DMS 273 (cell line): Measurements from ENCODE around the gene DNALI1.
A peak's percentile ranks its signal among the peaks of the same experiment; 100 is the strongest.
"Not testable (repeated sequence)": the region's sequence is repeated elsewhere in the genome, so short reads cannot be mapped to it uniquely, and the experiment has no call there.

Experiments
- DNase-seq: peaks from one replicate; lab custom pipeline; 2025; ENCODE audit not compliant: unreplicated experiment; lab: John Stamatoyannopoulos, UW

DNALI1 gene

DNA sequence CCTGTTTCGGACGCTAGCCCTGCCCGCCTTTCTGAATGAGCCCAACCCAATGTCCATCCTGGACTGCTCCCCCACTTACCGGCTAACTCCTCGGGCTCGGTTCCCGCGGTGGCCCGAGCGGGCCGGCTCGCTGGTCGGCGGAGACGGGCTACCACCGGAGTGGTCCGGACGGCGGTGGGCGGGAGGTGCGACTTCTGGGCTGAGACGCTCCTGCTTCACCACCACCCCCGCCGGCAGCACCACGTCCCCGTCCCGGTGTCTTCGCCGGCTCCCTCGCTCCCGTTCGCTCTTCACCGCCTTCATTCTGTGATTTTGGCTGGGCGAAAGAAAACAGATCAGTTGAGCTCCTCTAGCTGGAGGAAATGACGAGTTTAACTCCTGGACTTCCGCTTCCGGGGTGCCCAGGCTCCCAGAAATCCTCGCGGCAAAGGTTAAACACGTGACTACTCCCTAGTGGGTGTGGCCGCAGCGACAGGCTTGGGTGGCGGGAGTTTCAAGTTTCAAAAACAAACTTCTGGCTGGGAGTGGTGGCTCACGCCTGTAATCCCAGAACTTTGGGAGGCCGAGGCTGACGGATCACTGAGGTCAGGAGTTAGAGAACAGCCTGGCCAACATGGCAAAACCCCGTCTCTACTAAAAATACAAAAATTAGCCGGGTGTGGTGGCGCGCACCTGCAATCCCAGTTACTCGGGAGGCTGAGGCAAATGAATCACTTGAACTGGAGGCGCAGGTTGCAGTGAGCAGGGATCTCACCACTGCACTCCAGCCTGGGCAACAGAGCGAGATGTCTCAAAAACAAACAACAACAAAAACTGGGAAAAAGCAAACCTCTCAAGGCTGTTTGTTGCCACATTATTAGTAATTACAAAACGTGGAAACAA lies 2.6 kb upstream of the DNALI1 start, which contains the start of gene SNIP1:
Gene SNIP1, minus strand, starts transcription at position 367 of the 882 bp plus-strand sequence. Its CDS starts 64 bp downstream, at position 303.
- peak; percentile 96 for DNase-seq

DNA sequence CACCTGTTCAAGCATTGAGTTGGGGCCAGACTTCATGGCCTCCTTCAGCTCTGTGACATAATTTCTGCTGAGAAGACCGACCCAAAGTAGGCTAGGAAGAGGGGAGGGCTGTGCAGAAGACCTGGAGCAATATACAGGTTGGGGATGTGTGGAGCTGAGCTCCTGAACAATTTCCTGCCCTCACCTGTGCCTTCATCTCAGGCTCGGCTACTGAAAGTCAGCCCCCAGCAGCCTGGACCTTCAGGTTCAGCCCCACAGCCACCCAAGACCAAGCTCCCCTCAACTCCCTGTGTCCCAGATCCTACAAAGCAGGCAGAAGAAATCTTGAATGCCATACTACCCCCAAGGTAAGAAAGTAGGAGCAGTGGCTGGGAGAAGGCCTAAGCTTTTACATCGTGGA lies 662 bp downstream of the DNALI1 start:
- no peak for DNase-seq

DNA sequence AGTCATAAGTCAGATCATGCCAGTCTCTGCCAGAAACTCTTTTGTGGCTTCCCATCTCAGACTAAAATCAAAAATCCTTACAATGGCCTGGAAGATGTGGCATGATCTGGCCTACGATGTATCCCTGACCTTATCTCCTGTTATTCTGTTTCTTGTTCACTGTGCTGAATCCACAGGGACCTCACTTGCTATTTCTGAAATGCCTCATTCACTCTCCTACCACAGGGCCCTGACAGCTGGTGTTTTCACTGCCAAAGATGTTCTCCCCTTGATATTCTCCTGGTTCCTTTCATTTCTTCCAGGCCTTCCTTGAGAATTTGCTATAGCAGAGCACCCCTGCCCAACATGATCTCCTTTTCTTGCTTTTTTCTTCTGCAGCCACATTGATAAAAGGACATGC lies 1.7 kb downstream of the DNALI1 start:
- DNase-seq, result peak; percentile 35

GRCh38 chr1:37559080-37559479 lies 2.3 kb downstream of the DNALI1 start:
- DNase-seq, result no peak

DNA sequence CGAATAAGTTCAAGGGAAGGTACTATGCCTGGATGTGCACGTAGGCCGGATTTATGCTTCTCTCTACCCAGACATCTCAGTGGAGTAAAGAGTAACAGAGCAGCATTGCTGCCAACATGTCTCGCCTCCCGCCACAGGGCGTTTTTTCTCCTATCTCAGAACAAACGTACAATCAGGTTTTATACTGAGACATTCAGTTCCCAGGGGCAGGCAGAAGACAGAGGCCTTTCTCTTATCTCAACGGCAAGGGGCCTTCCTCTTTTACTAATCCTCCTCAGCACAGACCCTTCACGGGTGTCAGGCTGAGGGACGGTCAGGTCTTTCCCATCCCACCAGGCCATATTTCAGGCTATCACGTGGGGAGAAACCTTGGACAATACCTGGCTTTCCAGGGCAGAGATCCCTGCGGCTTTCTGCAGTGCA lies 3.2 kb downstream of the DNALI1 start:
- DNase-seq, result not testable (repeated sequence)

DNA sequence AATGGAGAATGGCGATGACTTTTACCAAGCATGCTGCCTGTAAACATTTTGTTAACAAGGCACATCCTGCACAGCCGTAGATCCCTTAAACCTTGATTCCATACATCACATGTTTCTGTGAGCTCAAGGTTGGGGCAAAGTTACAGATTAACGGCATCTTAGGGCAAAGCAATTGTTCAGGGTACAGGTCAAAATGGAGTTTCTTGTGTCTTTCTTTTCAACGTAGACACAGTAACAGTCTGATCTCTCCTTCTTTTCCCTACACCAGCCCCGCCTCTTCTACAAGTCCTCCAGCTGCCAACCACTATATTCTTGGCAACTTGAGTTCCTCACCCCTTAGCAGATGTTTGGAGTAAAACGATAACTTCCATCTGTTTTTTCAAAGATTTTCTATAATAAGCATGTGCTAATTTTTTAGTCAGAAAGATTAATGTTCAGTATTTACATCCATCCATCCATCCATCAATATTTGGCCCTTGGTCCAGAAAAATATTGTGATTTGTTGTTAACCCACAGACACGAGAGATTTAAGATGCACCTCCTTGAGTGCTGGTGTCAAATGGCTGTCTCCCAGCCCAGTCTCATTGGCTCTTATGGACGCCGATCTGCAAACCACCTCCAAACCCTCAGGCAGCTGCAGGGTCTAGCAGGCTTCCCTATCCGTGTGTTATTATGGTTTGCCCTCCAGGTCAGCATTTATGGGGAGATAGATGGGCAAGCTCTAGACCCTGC lies 3.8 kb downstream of the DNALI1 start:
- DNase-seq, result peak; percentile 89

- DNase-seq, result peak; percentile 29
Measured at GRCh38 chr1:37561133-37562132, 4.7 kb downstream of the DNALI1 start.

GRCh38 chr1:37562984-37563383 lies 6.2 kb downstream of the DNALI1 start:
- DNase-seq, result no peak

- DNase-seq, result no peak
Measured at GRCh38 chr1:37564892-37565291, 8.2 kb downstream of the DNALI1 start.

DNA sequence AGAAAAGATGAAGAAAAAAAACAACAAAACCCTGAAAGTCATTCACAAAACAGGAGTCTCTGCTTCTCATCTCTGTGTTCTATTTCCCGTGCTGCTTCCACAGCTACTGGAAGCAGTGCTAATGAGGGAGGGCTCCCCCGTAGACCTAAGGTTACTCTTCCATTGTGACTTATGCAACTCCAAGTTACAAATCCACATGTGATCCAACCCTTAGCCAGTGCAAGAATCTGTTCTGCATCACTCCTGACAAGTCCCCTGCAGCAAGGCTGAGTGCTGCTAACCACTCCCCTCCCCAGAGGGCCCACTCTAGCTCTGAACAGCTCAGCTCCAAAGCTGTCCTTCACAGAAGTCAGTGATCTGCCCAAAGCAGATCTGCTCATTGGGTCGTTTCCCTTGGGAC lies 10.3 kb downstream of the DNALI1 start:
- DNase-seq, result no peak

DNA sequence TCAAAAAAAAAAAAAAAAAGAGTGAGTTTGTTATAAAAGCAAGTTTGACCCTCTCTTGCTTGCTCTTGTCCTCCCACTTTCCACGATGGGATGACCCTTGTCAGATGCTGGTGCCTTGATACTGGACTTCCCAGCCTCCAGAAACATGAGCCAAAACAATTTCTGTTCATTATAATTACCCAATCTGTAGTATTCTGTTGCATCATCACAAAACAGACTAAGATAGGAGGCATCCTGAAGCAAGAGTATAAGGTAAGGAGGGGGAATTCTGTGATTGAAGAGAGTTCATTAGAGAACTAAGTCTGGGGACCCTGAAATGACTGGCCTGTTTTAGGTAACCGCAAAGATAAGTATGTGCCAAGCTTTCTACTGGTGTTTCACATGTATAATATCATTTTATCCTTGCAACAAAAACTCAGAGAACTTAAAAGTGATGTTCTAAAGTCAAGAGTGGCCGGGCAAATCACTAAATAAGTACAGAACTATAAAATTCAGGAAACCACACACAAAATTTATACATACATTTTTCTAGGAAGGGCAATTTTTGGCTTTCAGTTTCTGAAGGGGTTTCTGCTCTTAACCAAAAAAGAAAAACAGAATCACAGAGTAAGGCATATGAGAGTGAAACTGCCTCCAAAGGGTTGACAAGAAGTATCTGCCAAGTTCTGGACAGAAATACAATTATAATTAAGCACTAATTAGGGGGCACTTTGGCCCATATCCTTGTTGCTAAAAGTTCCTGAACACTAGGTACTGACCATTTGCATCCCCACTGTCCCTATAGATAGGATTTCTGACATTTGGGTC lies 14.0 kb downstream of the DNALI1 start:
- DNase-seq, result no peak

GRCh38 chr1:37574834-37575480 lies 18.2 kb downstream of the DNALI1 start:
- no peak for DNase-seq

DNA sequence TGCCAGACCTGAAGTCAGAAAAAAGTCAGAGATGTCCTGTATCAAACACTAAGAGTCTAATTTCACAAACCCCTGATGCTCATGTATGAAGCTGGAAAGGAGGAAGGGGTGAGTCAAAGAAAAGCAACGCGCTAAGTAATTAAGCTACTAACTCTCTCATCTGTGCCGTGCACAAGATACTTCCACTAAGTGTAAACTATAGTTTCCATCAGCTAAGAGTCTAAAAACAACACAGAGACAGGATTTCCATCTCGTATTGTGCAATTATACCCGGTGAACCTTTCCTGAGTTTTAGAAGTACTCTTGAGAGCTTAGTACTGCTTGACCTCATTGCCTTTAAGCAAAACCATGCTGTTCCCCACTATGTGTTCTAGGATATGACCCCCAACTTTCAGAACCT lies 19.0 kb downstream of the DNALI1 start:
- no peak for DNase-seq

GRCh38 chr1:37584544-37584943 lies 27.8 kb downstream of the DNALI1 start:
- not testable (repeated sequence) for DNase-seq

DNA sequence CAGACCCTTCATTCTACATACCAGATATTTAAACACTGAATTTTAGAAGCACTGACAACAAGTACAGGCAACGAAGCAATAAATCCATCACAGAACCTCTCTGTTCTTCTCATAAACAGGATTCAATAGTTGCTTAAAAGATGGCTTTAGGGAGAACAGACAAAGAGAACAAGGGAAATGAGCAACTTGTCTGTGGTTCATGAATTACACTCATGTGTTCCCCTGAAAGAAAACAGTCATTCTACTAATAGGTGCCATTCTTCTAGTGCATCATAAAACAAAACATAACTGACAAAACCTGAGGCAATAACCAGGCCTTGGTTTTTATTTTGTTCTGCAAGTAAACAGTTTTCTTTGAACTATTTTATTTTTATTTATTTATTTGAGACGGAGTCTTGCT lies 32.2 kb downstream of the DNALI1 start:
- no peak for DNase-seq

DNA sequence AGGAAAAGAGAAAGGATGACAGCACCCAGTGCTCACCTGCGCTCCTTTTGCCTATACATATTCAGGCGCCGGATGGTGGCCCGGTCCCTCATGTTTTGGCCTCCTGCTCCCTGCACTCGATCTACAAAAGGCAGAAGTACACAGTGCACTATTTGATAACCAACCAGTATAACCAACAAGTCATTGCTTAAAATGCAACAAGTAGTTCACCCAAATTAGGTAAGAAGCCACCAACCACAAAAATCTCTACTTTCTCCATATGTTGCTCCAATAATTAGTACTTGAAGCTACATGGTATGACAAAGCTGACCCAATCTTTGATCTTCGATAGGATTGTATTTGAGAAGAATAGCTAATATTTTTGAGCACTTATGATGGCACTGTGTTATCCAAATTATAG lies 37.0 kb downstream of the DNALI1 start:
- DNase-seq, result no peak

- peak; percentile 99 for DNase-seq
Measured at GRCh38 chr1:37595440-37596181, 38.9 kb downstream of the DNALI1 start, which contains the start of gene GNL2. GNL2 (minus strand) TSS chr1:37595937; CDS start chr1:37595822, 115 bp downstream.

DNA sequence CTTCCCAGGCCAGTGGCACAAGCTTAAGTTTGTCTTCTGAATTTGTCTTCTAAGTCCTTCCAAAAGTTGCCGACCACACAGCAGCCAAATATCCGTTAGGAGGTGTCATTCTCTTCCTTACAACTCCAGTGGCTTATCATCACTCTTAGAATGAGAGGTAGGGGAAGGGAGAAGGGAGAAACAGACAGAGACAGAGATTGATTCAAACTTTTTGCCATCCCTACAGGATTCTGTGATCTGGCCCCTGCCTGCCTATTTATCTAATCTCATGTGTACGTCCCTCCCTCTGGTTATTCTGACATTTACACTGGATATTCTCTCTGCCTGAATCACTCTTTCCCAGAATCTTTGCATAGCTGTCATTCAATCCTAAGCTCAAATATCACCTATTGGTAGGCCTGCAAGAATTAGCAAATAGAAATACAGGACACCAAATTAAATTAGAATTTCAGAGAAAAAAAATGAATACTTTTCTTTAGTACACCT lies 39.5 kb downstream of the DNALI1 start:
- no peak for DNase-seq

DNA sequence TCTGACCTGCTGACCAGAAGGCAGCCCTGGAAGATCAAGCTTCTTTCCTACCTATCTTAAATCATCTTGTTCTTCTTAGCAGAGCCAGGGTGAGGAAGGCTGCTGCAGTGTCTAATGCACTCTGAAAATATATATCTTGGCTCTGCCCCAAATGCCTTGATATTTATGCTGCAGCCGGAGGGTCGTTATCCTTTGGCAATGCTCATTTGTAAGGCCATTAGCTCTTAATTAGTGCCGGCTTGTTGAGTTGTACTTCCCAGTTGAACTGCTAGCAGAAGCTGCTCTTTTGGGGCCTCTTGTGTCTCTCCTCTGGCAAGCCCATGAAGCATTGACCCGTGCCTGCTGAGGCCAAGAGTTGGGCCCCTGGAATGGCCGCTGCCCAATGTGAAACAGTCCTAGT lies 43.2 kb downstream of the DNALI1 start:
- no peak for DNase-seq
